ENCODE measurements around the gene PRKCE. TPM values are rescaled to one million over a fixed set of nuclear protein-coding genes. Genes with fewer than 3 reads are reported as not detected.

PRKCE gene
- total and polyA plus RNA-seq, 4 donors = 2.5 to 38.6 (median 5.8) TPM

DNA sequence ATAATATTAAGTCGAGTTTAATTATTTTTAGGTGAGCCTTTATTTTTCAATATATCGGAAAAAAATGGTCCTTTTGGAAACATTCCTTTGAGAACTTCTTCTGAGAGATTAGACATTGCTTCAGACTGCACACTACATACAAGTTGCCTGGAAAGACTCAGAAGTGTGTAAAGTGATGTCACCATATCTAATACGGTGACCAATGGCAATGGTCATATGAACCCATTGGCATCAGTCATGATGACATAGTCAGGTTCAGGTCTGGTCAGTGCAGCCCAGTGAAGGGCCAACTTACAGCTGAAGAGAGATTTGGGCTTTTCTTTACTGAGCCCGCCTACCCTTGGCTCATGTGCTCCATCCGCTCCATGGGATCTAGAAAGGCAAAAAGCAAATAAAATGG is 362.3 kb downstream of the PRKCE start:
- Histone ChIP-seq H3K4me1 (ENCODE audit: control insufficient read depth in 4 of 4, insufficient read depth in 4 of 4, low read length in 3 of 4) (peaks cover 0 to 22% (median 13%) of the 10 kb centered on the region in 4 donors), H3K9ac (ENCODE audit: low read depth in 1 of 2, low read length in 2 of 2) (no peak overlapping the region), H3K9me3 (ENCODE audit: control insufficient read depth in 4 of 4, low read length in 3 of 4) (no peaks in the 10 kb centered on the region), H3K27me3 (ENCODE audit: control insufficient read depth in 4 of 4, insufficient read depth in 4 of 4, low read length in 3 of 4) (no peaks in the 10 kb centered on the region), H3K36me3 (ENCODE audit: control insufficient read depth in 4 of 4, insufficient read depth in 3 of 4, low read depth in 1 of 4, low read length in 3 of 4) (peaks cover 1 to 12% (median 4%) of the 10 kb centered on the region in 4 donors), H3K4me3 (ENCODE audit: low read depth in 1 of 3, low read length in 3 of 3) (no peak overlapping the region), H3K27ac (ENCODE audit: low read depth in 1 of 2, low read length in 2 of 2) (no peak overlapping the region)
- WGBS = 95% methylated on average over 5 of the region's 5 CpGs
- TF ChIP-seq YY1 (IDR thresholded peaks at IDR 0.05) (no peak), SP1 (IDR thresholded peaks at IDR 0.05) (no peak), GABPA (IDR thresholded peaks at IDR 0.05 in 1 of 2, conservative IDR thresholded peaks at IDR 0.05 in 1 of 2) (no peak), HNF4G (IDR thresholded peaks at IDR 0.05) (no peak), RXRA (IDR thresholded peaks at IDR 0.05) (no peak), NR2F2 (IDR thresholded peaks at IDR 0.05) (no peak), JUND (IDR thresholded peaks at IDR 0.05) (no peak), FOXA2 (IDR thresholded peaks at IDR 0.05) (no peak), HNF4A (conservative IDR thresholded peaks at IDR 0.05) (no peak), TAF1 (conservative IDR thresholded peaks at IDR 0.05) (no peak), EGR1 (IDR thresholded peaks at IDR 0.05; ENCODE audit: low read depth in 2 of 2) (no peak), ATF3 (IDR thresholded peaks at IDR 0.05) (no peak), MAX (IDR thresholded peaks at IDR 0.05) (no peak), ZBTB33 (IDR thresholded peaks at IDR 0.05) (no peak), RAD21 (IDR thresholded peaks at IDR 0.05) (no peak), FOXA1 (IDR thresholded peaks at IDR 0.05) (no peak)
- TF ChIP-seq, protein P1, sequence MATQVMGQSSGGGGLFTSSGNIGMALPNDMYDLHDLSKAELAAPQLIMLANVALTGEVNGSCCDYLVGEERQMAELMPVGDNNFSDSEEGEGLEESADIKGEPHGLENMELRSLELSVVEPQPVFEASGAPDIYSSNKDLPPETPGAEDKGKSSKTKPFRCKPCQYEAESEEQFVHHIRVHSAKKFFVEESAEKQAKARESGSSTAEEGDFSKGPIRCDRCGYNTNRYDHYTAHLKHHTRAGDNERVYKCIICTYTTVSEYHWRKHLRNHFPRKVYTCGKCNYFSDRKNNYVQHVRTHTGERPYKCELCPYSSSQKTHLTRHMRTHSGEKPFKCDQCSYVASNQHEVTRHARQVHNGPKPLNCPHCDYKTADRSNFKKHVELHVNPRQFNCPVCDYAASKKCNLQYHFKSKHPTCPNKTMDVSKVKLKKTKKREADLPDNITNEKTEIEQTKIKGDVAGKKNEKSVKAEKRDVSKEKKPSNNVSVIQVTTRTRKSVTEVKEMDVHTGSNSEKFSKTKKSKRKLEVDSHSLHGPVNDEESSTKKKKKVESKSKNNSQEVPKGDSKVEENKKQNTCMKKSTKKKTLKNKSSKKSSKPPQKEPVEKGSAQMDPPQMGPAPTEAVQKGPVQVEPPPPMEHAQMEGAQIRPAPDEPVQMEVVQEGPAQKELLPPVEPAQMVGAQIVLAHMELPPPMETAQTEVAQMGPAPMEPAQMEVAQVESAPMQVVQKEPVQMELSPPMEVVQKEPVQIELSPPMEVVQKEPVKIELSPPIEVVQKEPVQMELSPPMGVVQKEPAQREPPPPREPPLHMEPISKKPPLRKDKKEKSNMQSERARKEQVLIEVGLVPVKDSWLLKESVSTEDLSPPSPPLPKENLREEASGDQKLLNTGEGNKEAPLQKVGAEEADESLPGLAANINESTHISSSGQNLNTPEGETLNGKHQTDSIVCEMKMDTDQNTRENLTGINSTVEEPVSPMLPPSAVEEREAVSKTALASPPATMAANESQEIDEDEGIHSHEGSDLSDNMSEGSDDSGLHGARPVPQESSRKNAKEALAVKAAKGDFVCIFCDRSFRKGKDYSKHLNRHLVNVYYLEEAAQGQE (IDR thresholded peaks at IDR 0.05) = no peak
- TF ChIP-seq, protein P2, sequence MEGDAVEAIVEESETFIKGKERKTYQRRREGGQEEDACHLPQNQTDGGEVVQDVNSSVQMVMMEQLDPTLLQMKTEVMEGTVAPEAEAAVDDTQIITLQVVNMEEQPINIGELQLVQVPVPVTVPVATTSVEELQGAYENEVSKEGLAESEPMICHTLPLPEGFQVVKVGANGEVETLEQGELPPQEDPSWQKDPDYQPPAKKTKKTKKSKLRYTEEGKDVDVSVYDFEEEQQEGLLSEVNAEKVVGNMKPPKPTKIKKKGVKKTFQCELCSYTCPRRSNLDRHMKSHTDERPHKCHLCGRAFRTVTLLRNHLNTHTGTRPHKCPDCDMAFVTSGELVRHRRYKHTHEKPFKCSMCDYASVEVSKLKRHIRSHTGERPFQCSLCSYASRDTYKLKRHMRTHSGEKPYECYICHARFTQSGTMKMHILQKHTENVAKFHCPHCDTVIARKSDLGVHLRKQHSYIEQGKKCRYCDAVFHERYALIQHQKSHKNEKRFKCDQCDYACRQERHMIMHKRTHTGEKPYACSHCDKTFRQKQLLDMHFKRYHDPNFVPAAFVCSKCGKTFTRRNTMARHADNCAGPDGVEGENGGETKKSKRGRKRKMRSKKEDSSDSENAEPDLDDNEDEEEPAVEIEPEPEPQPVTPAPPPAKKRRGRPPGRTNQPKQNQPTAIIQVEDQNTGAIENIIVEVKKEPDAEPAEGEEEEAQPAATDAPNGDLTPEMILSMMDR (IDR thresholded peaks at IDR 0.05; ENCODE audit: low read depth, low read length, missing input control) = no peak
- DNase-seq (ENCODE audit: low spot score) = no peak

Data from liver (tissue), 9 donors.